Hepatocyte (in vitro differentiated cells): Measurements from ENCODE around the gene TST.

ENCODE experiments used
- EZH2 ChIP-seq: fragments of 200-600 bp; sonication (generic); IDR thresholded peaks from 2 replicates; pipeline ENCODE4 v1.6.1; 2016; ENCODE audit warnings: antibody characterized with exemption, mild to moderate bottlenecking, borderline replicate concordance
- TF ChIP-seq, protein P1 (sequence below): fragments of 200-600 bp; sonication (generic); IDR thresholded peaks from 2 replicates; pipeline ENCODE4 v1.5.1; 2016; ENCODE audit warnings: antibody characterized with exemption, mild to moderate bottlenecking; ENCODE audit not compliant: poor library complexity

GRCh38 chr22:37021710-37022482 lies 2.6 kb upstream of the TST start:
- TF ChIP-seq, protein P1, sequence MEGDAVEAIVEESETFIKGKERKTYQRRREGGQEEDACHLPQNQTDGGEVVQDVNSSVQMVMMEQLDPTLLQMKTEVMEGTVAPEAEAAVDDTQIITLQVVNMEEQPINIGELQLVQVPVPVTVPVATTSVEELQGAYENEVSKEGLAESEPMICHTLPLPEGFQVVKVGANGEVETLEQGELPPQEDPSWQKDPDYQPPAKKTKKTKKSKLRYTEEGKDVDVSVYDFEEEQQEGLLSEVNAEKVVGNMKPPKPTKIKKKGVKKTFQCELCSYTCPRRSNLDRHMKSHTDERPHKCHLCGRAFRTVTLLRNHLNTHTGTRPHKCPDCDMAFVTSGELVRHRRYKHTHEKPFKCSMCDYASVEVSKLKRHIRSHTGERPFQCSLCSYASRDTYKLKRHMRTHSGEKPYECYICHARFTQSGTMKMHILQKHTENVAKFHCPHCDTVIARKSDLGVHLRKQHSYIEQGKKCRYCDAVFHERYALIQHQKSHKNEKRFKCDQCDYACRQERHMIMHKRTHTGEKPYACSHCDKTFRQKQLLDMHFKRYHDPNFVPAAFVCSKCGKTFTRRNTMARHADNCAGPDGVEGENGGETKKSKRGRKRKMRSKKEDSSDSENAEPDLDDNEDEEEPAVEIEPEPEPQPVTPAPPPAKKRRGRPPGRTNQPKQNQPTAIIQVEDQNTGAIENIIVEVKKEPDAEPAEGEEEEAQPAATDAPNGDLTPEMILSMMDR, result peak; percentile 62
- TF ChIP-seq EZH2, result no peak
